ENCODE results near the gene OPRM1.

OPRM1 gene

DNA sequence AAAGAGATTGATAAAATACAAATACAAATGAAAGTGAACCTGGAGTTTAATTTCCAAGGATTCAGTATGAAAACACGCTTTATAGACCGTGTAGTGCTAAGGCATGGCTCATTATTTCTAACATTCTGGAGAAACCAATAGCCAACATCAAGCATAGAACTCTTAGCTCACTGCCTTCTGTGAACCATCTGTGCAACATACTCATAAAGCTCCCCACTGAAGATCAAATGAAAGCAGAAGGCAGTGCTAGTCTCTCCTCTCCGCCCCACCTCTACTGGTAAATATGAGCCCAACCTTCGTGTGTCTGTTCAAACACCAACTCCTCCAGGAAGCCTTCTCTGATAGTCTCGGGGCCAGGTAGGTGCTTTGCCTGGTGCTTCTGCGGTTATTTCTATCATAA is 163.9 kb downstream of the OPRM1 start:
- Histone ChIP-seq H3K4me3 (ENCODE audit: low read length in 2 of 2) (no peak overlapping the region), H3K27me3 (ENCODE audit: control insufficient read depth in 1 of 2, insufficient read depth in 2 of 2, low read length in 2 of 2) (no peaks in the 10 kb centered on the region), H3K4me1 (ENCODE audit: control insufficient read depth, insufficient read depth, low read length) (no peaks in the 10 kb centered on the region), H3K27ac (ENCODE audit: low read length) (no peak overlapping the region), H3K9ac (ENCODE audit: low read length in 2 of 2) (no peak overlapping the region), H3K36me3 (ENCODE audit: control insufficient read depth in 2 of 2, insufficient read depth in 2 of 2, low read length in 2 of 2) (no peaks in the 10 kb centered on the region), H3K9me3 (ENCODE audit: control insufficient read depth in 2 of 2, low read length in 2 of 2) (no peaks in the 10 kb centered on the region)

DNA sequence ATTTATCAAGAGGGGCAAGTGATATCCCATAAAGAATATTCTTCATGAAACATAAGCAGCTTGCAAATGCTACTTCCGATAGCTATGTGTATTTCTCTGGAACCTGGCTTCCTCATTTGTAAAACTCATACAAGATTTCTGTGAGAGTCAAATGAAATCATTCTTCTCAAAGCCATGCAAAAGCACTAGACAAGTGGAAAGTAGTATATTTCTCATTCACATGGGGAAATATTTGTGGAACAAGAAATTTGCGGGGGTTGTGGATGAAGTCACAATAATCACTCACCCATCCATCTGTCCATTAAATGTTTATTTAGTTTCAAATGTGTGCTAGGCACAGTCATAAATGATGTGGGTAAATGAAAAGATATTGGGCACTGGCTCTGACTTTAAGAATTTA is 167.1 kb downstream of the OPRM1 start:
- Histone ChIP-seq H3K4me1 (ENCODE audit: control insufficient read depth, insufficient read depth, low read length) (no peaks in the 10 kb centered on the region), H3K9ac (ENCODE audit: low read length in 2 of 2) (no peak overlapping the region), H3K9me3 (ENCODE audit: control insufficient read depth in 2 of 2, low read length in 2 of 2) (no peaks in the 10 kb centered on the region), H3K4me3 (ENCODE audit: low read length in 2 of 2) (no peak overlapping the region), H3K36me3 (ENCODE audit: control insufficient read depth in 2 of 2, insufficient read depth in 2 of 2, low read length in 2 of 2) (no peaks in the 10 kb centered on the region), H3K27me3 (ENCODE audit: control insufficient read depth in 1 of 2, insufficient read depth in 2 of 2, low read length in 2 of 2) (no peaks in the 10 kb centered on the region), H3K27ac (ENCODE audit: low read length) (no peak overlapping the region)

DNA sequence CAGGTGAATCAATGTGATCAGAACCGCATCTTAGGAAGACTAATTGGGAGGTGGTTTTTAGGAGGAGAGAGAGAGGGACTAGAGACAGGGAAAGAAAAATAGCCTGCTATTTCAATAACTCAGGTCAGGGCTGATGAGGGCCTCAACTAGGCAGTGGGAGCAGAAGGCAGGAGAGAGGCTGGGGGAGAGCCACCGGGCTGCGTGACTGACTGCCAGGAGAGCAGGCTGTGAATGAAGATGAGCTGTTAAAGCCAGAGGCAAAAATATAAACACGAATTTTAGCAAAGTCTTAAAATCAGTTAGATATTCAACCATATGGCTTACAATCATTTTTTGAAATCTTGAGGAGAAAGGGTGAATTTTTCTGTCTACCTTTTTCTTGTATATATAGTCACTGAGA is 168.0 kb downstream of the OPRM1 start:
- Histone ChIP-seq H3K9ac (ENCODE audit: low read length in 2 of 2) (no peak overlapping the region), H3K4me3 (ENCODE audit: low read length in 2 of 2) (no peak overlapping the region), H3K27ac (ENCODE audit: low read length) (no peak overlapping the region), H3K9me3 (ENCODE audit: control insufficient read depth in 2 of 2, low read length in 2 of 2) (no peaks in the 10 kb centered on the region), H3K36me3 (ENCODE audit: control insufficient read depth in 2 of 2, insufficient read depth in 2 of 2, low read length in 2 of 2) (no peaks in the 10 kb centered on the region), H3K27me3 (ENCODE audit: control insufficient read depth in 1 of 2, insufficient read depth in 2 of 2, low read length in 2 of 2) (no peaks in the 10 kb centered on the region), H3K4me1 (ENCODE audit: control insufficient read depth, insufficient read depth, low read length) (no peaks in the 10 kb centered on the region)

DNA sequence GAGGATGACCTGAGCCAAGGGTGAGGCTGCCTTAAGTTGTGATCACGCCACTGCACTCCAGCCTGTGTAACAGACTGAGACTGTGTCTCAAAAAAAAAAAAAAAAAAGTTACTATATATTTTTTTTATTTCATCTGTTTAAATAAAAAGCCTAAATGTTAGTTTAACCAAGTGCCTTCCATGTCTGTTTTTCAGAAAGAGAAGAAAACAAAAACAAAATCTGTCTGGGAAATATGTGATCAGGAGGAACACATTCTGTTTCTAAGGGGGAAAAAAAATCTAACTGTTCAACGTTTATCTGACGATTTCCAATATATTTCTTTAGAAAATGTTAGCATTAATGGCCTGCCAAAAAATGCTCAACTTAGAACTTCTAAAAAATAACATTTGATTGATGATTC is 170.5 kb downstream of the OPRM1 start:
- Histone ChIP-seq H3K4me3 (ENCODE audit: low read length in 2 of 2) (no peak overlapping the region), H3K36me3 (ENCODE audit: control insufficient read depth in 2 of 2, insufficient read depth in 2 of 2, low read length in 2 of 2) (no peaks in the 10 kb centered on the region), H3K27me3 (ENCODE audit: control insufficient read depth in 1 of 2, insufficient read depth in 2 of 2, low read length in 2 of 2) (no peaks in the 10 kb centered on the region), H3K9ac (ENCODE audit: low read length in 2 of 2) (no peak overlapping the region), H3K4me1 (ENCODE audit: control insufficient read depth, insufficient read depth, low read length) (no peaks in the 10 kb centered on the region), H3K27ac (ENCODE audit: low read length) (no peak overlapping the region), H3K9me3 (ENCODE audit: control insufficient read depth in 2 of 2, low read length in 2 of 2) (no peaks in the 10 kb centered on the region)

DNA sequence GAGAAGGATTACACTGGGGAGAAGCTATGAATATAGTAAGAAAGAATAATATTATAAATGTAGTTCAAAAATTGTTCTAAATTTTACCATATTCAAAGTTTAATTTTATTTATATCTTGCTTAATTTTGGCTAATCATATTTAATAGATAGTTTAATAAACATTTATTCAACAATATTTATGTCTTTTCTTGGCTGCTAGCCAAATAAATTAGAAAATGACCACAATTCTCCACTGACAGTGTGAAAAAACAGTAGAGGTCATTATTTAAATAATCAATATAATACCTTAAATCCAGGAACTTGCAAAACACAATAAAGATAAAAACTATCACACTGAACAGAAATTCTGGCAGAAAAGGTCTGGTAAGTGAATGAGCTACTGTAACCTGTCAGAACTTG is 171.6 kb downstream of the OPRM1 start:
- Histone ChIP-seq H3K9me3 (ENCODE audit: control insufficient read depth in 2 of 2, low read length in 2 of 2) (no peaks in the 10 kb centered on the region), H3K4me3 (ENCODE audit: low read length in 2 of 2) (no peak overlapping the region), H3K9ac (ENCODE audit: low read length in 2 of 2) (no peak overlapping the region), H3K27me3 (ENCODE audit: control insufficient read depth in 1 of 2, insufficient read depth in 2 of 2, low read length in 2 of 2) (no peaks in the 10 kb centered on the region), H3K4me1 (ENCODE audit: control insufficient read depth, insufficient read depth, low read length) (no peaks in the 10 kb centered on the region), H3K36me3 (ENCODE audit: control insufficient read depth in 2 of 2, insufficient read depth in 2 of 2, low read length in 2 of 2) (no peaks in the 10 kb centered on the region), H3K27ac (ENCODE audit: low read length) (no peak overlapping the region)

DNA sequence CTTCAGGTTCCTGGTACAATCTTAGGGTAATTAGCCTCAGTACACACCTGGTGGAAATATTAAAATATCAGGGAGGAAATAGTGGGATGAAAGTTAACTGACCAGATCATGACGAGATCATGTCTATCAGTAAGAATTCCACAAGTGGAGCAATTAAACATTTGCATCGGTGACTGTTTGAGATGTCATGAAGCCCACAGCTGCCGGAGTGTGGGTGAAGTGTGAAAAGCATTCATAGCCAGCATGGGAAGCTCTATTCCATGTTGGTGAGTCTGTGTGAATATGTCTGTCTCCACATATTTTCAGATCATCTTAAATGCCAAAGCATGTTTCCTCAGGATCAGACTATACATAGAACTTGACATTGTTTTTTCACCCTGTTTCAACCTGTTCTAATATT is 174.7 kb downstream of the OPRM1 start:
- no peaks in the 10 kb centered on the region for H3K36me3 ChIP-seq (ENCODE audit: control insufficient read depth in 2 of 2, insufficient read depth in 2 of 2, low read length in 2 of 2)
- no peak overlapping the region for H3K9ac ChIP-seq (ENCODE audit: low read length in 2 of 2)
- H3K9me3 ChIP-seq (ENCODE audit: control insufficient read depth in 2 of 2, low read length in 2 of 2), result no peaks in the 10 kb centered on the region
- no peaks in the 10 kb centered on the region for H3K4me1 ChIP-seq (ENCODE audit: control insufficient read depth, insufficient read depth, low read length)
- H3K27ac ChIP-seq (ENCODE audit: low read length), result no peak overlapping the region
- no peak overlapping the region for H3K4me3 ChIP-seq (ENCODE audit: low read length in 2 of 2)
- no peaks in the 10 kb centered on the region for H3K27me3 ChIP-seq (ENCODE audit: control insufficient read depth in 1 of 2, insufficient read depth in 2 of 2, low read length in 2 of 2)

DNA sequence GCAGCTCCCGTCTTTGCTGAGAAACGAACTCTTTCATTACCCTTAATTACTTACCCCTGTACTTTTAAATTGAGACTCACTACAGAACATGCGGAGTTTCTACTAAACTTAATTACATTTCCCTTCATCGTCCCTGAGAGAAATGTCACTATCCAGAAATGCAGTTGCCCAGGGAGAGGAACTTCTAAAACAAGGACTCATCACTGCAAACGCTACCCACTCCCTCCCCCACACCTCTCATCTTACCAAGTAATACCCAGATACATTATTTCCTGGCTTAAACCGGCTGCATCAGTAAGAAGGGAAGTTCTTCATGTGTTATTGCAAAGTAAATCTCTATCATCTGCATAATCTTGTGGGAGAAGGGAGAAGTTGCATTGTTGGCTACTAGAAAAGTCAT is 179.3 kb downstream of the OPRM1 start:
- Histone ChIP-seq H3K36me3 (ENCODE audit: control insufficient read depth in 2 of 2, insufficient read depth in 2 of 2, low read length in 2 of 2) (no peaks in the 10 kb centered on the region), H3K4me3 (ENCODE audit: low read length in 2 of 2) (no peak overlapping the region), H3K9ac (ENCODE audit: low read length in 2 of 2) (no peak overlapping the region), H3K27ac (ENCODE audit: low read length) (no peak overlapping the region), H3K27me3 (ENCODE audit: control insufficient read depth in 1 of 2, insufficient read depth in 2 of 2, low read length in 2 of 2) (no peaks in the 10 kb centered on the region), H3K4me1 (ENCODE audit: control insufficient read depth, insufficient read depth, low read length) (no peaks in the 10 kb centered on the region), H3K9me3 (ENCODE audit: control insufficient read depth in 2 of 2, low read length in 2 of 2) (no peaks in the 10 kb centered on the region)

DNA sequence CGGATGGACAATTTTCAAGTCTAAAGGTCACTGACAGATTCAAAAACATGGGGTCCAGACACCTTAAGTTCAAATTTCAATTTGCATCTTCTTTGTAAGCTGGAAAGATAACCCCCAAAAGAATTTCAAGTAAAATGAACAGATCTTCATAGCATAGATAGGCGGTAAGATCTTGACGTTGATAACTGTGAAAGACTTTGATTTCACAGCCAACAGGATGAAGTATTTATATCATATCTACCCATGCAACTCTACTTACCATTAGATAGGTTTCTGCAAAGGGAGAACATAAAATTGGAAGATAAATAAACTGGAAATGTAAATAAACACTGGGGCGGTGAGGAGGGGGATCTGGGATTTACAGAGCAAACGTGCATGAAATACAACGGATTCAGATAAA is 179.7 kb downstream of the OPRM1 start:
- no peaks in the 10 kb centered on the region for H3K9me3 ChIP-seq (ENCODE audit: control insufficient read depth in 2 of 2, low read length in 2 of 2)
- no peaks in the 10 kb centered on the region for H3K4me1 ChIP-seq (ENCODE audit: control insufficient read depth, insufficient read depth, low read length)
- H3K4me3 ChIP-seq (ENCODE audit: low read length in 2 of 2), result no peak overlapping the region
- H3K36me3 ChIP-seq (ENCODE audit: control insufficient read depth in 2 of 2, insufficient read depth in 2 of 2, low read length in 2 of 2), result no peaks in the 10 kb centered on the region
- H3K9ac ChIP-seq (ENCODE audit: low read length in 2 of 2), result no peak overlapping the region
- no peaks in the 10 kb centered on the region for H3K27me3 ChIP-seq (ENCODE audit: control insufficient read depth in 1 of 2, insufficient read depth in 2 of 2, low read length in 2 of 2)
- H3K27ac ChIP-seq (ENCODE audit: low read length), result no peak overlapping the region

DNA sequence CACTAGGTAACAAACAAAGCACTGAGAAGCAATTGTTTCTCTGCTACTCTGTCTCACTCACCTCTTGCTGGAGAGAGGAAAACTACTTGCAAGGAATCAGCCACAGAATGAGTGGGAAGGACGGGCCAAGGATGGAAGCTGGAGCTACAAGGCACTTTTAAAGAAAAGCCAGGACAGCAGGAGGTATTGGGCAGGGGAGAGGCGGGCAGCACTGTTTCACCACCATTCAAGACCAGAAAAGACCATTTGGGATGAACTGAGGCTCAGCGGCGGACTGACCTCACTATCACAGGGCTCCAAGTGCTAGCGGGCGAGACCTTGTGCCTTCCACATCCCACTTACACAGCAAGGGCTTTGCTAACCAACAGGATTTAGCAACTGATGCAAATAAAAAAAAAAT is 180.2 kb downstream of the OPRM1 start:
- H3K9me3 ChIP-seq (ENCODE audit: control insufficient read depth in 2 of 2, low read length in 2 of 2), result no peaks in the 10 kb centered on the region
- no peak overlapping the region for H3K9ac ChIP-seq (ENCODE audit: low read length in 2 of 2)

DNA sequence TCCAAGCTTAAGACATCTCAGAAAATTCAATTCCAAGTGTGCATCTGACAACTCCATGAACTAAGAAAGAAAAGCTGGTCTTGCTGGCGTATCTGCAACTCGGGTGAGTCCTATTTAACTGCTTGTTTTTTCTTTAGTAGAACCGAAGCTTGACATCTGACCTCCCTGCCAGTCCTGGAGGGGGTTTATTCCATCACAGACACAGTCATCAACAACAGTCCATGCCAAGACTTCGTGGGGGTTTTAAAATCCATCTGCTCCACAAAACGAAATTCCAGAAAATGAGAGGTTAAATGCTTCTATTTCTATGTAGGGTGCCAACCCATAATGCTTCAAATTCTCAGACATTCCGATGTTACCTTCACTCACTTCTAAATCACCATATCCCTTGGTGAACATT is 183.7 kb downstream of the OPRM1 start:
- Histone ChIP-seq H3K36me3 (ENCODE audit: control insufficient read depth in 2 of 2, insufficient read depth in 2 of 2, low read length in 2 of 2) (no peaks in the 10 kb centered on the region), H3K4me1 (ENCODE audit: control insufficient read depth, insufficient read depth, low read length) (no peaks in the 10 kb centered on the region), H3K27me3 (ENCODE audit: control insufficient read depth in 1 of 2, insufficient read depth in 2 of 2, low read length in 2 of 2) (no peaks in the 10 kb centered on the region), H3K4me3 (ENCODE audit: low read length in 2 of 2) (no peak overlapping the region), H3K9ac (ENCODE audit: low read length in 2 of 2) (no peak overlapping the region), H3K9me3 (ENCODE audit: control insufficient read depth in 2 of 2, low read length in 2 of 2) (no peaks in the 10 kb centered on the region), H3K27ac (ENCODE audit: low read length) (no peak overlapping the region)

More for the DNA sequence above, 180.2 kb downstream of the OPRM1 start:
- Histone ChIP-seq H3K27ac (ENCODE audit: low read length) (no peak overlapping the region), H3K4me3 (ENCODE audit: low read length in 2 of 2) (no peak overlapping the region), H3K36me3 (ENCODE audit: control insufficient read depth in 2 of 2, insufficient read depth in 2 of 2, low read length in 2 of 2) (no peaks in the 10 kb centered on the region), H3K27me3 (ENCODE audit: control insufficient read depth in 1 of 2, insufficient read depth in 2 of 2, low read length in 2 of 2) (no peaks in the 10 kb centered on the region), H3K4me1 (ENCODE audit: control insufficient read depth, insufficient read depth, low read length) (no peaks in the 10 kb centered on the region)

DNA sequence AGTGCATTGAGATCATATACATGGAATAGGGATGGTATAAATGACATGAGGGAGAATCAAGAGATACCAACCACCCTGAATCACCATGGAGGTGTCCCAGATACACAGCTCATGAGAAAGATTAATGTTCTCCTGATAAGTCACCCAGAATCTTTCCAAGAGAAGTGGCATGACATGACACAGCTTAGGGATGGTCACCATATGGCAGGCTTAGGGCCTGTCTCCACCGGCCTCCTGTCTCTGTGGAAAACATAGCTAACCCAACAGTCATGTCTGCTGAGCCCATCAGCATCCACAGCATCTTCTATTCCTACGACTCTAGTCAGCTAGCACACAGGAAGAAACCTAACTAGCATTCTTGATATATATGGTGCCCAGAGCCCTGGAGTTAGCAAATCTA is 184.3 kb downstream of the OPRM1 start:
- H3K27me3 ChIP-seq (ENCODE audit: control insufficient read depth in 1 of 2, insufficient read depth in 2 of 2, low read length in 2 of 2), result no peaks in the 10 kb centered on the region
- H3K4me1 ChIP-seq (ENCODE audit: control insufficient read depth, insufficient read depth, low read length), result no peaks in the 10 kb centered on the region
- H3K27ac ChIP-seq (ENCODE audit: low read length), result no peak overlapping the region
- no peaks in the 10 kb centered on the region for H3K9me3 ChIP-seq (ENCODE audit: control insufficient read depth in 2 of 2, low read length in 2 of 2)
- H3K4me3 ChIP-seq (ENCODE audit: low read length in 2 of 2), result no peak overlapping the region
- no peak overlapping the region for H3K9ac ChIP-seq (ENCODE audit: low read length in 2 of 2)
- H3K36me3 ChIP-seq (ENCODE audit: control insufficient read depth in 2 of 2, insufficient read depth in 2 of 2, low read length in 2 of 2), result no peaks in the 10 kb centered on the region

DNA sequence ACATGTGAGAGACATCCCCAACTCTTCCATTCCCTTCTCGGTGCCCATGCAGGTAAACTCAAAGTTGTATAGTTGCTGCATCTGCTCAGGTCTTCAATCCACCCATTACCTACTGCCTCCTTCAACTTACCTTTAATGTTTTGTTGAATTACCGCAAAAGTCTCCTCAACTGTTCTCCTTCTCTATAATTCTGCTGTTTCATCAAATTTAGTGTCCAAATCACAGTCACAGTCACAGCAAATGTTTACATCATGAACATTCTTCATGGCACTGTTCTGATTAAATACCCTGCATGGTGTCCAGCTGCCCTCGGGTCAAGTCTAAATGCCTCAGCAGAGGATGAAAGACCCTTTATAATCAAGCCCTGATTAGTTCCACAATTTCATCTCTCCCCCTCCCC is 187.4 kb downstream of the OPRM1 start:
- Histone ChIP-seq H3K27me3 (ENCODE audit: control insufficient read depth in 1 of 2, insufficient read depth in 2 of 2, low read length in 2 of 2) (no peaks in the 10 kb centered on the region), H3K4me3 (ENCODE audit: low read length in 2 of 2) (no peak overlapping the region), H3K36me3 (ENCODE audit: control insufficient read depth in 2 of 2, insufficient read depth in 2 of 2, low read length in 2 of 2) (no peaks in the 10 kb centered on the region), H3K4me1 (ENCODE audit: control insufficient read depth, insufficient read depth, low read length) (no peaks in the 10 kb centered on the region), H3K9ac (ENCODE audit: low read length in 2 of 2) (no peak overlapping the region), H3K27ac (ENCODE audit: low read length) (no peak overlapping the region), H3K9me3 (ENCODE audit: control insufficient read depth in 2 of 2, low read length in 2 of 2) (no peaks in the 10 kb centered on the region)

Data from stomach smooth muscle (tissue), 2 donors.